HepG2 (cell line): ENCODE measurements around the gene CD58. TPM values are rescaled to one million over a fixed set of nuclear protein-coding genes. Genes with fewer than 3 reads are reported as not detected.

Source experiments
- ATF3 ChIP-seq: sonication (generic); formaldehyde crosslinking; IDR thresholded peaks from 2 replicates; pipeline ENCODE4 v1.4.0; 2020; ENCODE audit warnings: missing genetic modification reagents
- CBX1 ChIP-seq: IDR thresholded peaks from one replicate; pipeline ENCODE4 v1.6.1; 2016; ENCODE audit warnings: antibody characterized with exemption, low read depth
- CHCHD3 ChIP-seq: sonication (generic); formaldehyde crosslinking; IDR thresholded peaks from 2 replicates; pipeline ENCODE4 v1.8.0; 2022; ENCODE audit warnings: mild to moderate bottlenecking, missing genetic modification reagents, moderate library complexity
- HNRNPLL ChIP-seq: fragments of 200-400 bp; formaldehyde crosslinking; IDR thresholded peaks from 2 replicates; pipeline ENCODE4 v1.6.1; 2017; ENCODE audit warnings: mild to moderate bottlenecking, low read depth, low read length; ENCODE audit not compliant: poor library complexity, severe bottlenecking
- MXD3 ChIP-seq: IDR thresholded peaks from 2 replicates; pipeline ENCODE4 v1.6.1; 2016; ENCODE audit warnings: mild to moderate bottlenecking, missing biosample characterization, missing genetic modification reagents
- NFIB ChIP-seq: sonication (generic); formaldehyde crosslinking; IDR thresholded peaks from 2 replicates; pipeline ENCODE4 v1.9.0; 2021; ENCODE audit warnings: missing genetic modification reagents, mild to moderate bottlenecking, borderline replicate concordance
- NRL ChIP-seq: sonication (generic); formaldehyde crosslinking; IDR thresholded peaks from 2 replicates; pipeline ENCODE4 v1.5.0; 2020; ENCODE audit warnings: missing genetic modification reagents, mild to moderate bottlenecking, moderate library complexity, borderline replicate concordance
- SAFB2 ChIP-seq: sonication (generic); formaldehyde crosslinking; IDR thresholded peaks from 2 replicates; pipeline ENCODE4 v1.5.1; 2020; ENCODE audit warnings: missing genetic modification reagents, low read depth, mild to moderate bottlenecking, borderline replicate concordance
- TIGD3 ChIP-seq: sonication (generic); formaldehyde crosslinking; IDR thresholded peaks from 2 replicates; pipeline ENCODE4 v1.5.1; 2020; ENCODE audit warnings: mild to moderate bottlenecking, missing genetic modification reagents, borderline replicate concordance
- ZNF18 ChIP-seq: sonication (generic); formaldehyde crosslinking; IDR thresholded peaks from 2 replicates; pipeline ENCODE4 v1.8.0; 2022; ENCODE audit warnings: mild to moderate bottlenecking, missing genetic modification reagents; ENCODE audit not compliant: insufficient replicate concordance
- ZNF407 ChIP-seq: sonication (generic); formaldehyde crosslinking; IDR thresholded peaks from one replicate; pipeline ENCODE4 v1.5.1; 2020; ENCODE audit warnings: mild to moderate bottlenecking, missing genetic modification reagents; ENCODE audit errors: not compliant biosample characterization
- ZNF790 ChIP-seq: sonication (generic); formaldehyde crosslinking; IDR thresholded peaks from 2 replicates; pipeline ENCODE4 v1.8.0; 2022; ENCODE audit warnings: missing genetic modification reagents, mild to moderate bottlenecking, borderline replicate concordance
- polyA plus RNA-seq, 8 experiments: library from polyadenylated mRNA; depleted of rRNA in 3 of 8; stranded (reverse) in 7 of 8; unstranded in 1 of 8; fragments of >200 nt; fragmentation: Illumina TruSeq in 4 of 8; extraction: Trizol in 4 of 8; gene quantifications; 2 replicates each; pipeline versions ENCODE4 v1.2.1 to v1.2.3, GENCODE V29; 2011 to 2016; ENCODE audit warnings: low read depth in 4 of 8, missing spikeins in 1 of 8, mixed read lengths in 1 of 8; ENCODE audit not compliant: insufficient read depth in 1 of 8
- total RNA-seq, 5 experiments: library from RNA; depleted of rRNA; stranded (reverse); fragments of >200 nt; fragmentation: Illumina TruSeq; extraction: Trizol; gene quantifications; 2 replicates each; pipeline ENCODE4 v1.2.3, GENCODE V29; 2016; ENCODE audit warnings: low read depth in 1 of 5

Gene CD58
- total and polyA plus RNA-seq, 2 of the 13 experiments (the other 11 are each of a cell fraction or from before 2014, with no cell fraction given), result 9.4 to 13.5 TPM

GRCh38 chr1:116474921-116475849, 95.6 kb downstream of the CD58 start (continued):
- TF ChIP-seq ATF3 (CRISPR knock-in tag) (peak; percentile 49; the same call in 1 of the 2 replicates), HNRNPLL (no peak), ZNF407 (peak; percentile 22), TIGD3 (CRISPR knock-in tag) (0 out of 2 replicates have a peak, but pooled peaks have one; percentile 42), CBX1 (no peak), NFIB (CRISPR knock-in tag) (no peak), ZNF790 (CRISPR knock-in tag) (no peak), NRL (CRISPR knock-in tag) (peak; percentile 28; the same call in 1 of the 2 replicates), MXD3 (CRISPR knock-in tag) (no peak), CHCHD3 (CRISPR knock-in tag) (0 out of 2 replicates have a peak, but pooled peaks have one; percentile 73), SAFB2 (CRISPR knock-in tag) (no peak; the same call in 1 of the 2 replicates), ZNF18 (peak; percentile 87)
